ENCODE data around the gene PRKCA. TPM values are rescaled to one million over a fixed set of nuclear protein-coding genes. Genes with fewer than 3 reads are reported as not detected.
A peak's percentile ranks its signal among the peaks of the same experiment; 100 is the strongest.
"Not testable (repeated sequence)": the region's sequence is repeated elsewhere in the genome, so short reads cannot be mapped to it uniquely, and the experiment has no call there.

Gene PRKCA
- total RNA-seq, 2 donors from 2014 or later: 43.0 to 53.0 TPM

DNA sequence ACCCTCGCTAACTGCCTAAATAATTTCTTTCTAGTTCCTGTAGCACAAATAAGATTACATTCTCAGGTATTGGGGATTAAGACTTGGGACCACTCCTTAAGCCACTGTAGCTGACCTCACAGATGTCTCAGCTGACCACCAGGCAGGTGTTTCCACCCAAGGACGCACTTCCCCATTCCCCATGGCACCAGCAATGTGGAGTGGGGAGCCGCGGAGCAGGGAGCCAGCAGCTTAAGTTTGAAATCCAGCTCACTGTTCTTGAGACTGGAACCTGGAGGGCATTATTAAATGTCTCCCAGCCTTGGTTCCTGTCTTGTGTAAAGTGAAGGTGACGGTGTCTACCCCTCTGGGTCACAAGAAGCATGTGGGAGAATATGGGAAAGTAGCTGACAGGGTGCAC lies 283.1 kb downstream of the PRKCA start:
- intact Hi-C loops (cut with DNase I, micrococcal nuclease): no loop called here
- DNase-seq (no peak), ATAC-seq (no peak)

DNA sequence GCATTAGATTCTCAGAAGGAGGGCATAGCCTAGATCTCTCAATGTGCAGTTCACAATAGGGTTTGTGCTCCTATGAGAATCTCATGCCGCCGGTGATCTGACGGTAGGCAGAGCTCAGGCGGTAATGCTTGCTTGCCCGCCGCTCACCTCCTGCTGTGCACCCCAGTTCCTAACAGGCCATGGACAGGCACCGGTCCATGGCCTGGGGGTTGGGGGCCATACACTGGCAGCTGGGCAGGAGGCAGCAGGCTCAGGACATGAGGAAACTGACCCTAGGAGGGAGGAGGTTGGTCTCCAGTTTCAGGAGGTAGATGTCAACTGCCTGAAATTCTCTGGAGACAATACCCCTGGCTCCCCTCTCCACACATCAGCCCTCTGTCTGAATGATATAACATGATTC lies 287.5 kb downstream of the PRKCA start:
- ATAC-seq: no peak

GRCh38 chr17:66593116-66593515 lies 290.7 kb downstream of the PRKCA start:
- ATAC-seq (no peak), DNase-seq (no peak)
- intact Hi-C loops (cut with DNase I, micrococcal nuclease): no loop called here

More for the DNA sequence above, 287.5 kb downstream of the PRKCA start:
- DNase-seq: no peak
- intact Hi-C loops (cut with DNase I, micrococcal nuclease): no loop called here

GRCh38 chr17:66595893-66596292 lies 293.5 kb downstream of the PRKCA start:
- intact Hi-C loops (cut with DNase I, micrococcal nuclease): no loop called here
- no peak for DNase-seq
- no peak for ATAC-seq

DNA sequence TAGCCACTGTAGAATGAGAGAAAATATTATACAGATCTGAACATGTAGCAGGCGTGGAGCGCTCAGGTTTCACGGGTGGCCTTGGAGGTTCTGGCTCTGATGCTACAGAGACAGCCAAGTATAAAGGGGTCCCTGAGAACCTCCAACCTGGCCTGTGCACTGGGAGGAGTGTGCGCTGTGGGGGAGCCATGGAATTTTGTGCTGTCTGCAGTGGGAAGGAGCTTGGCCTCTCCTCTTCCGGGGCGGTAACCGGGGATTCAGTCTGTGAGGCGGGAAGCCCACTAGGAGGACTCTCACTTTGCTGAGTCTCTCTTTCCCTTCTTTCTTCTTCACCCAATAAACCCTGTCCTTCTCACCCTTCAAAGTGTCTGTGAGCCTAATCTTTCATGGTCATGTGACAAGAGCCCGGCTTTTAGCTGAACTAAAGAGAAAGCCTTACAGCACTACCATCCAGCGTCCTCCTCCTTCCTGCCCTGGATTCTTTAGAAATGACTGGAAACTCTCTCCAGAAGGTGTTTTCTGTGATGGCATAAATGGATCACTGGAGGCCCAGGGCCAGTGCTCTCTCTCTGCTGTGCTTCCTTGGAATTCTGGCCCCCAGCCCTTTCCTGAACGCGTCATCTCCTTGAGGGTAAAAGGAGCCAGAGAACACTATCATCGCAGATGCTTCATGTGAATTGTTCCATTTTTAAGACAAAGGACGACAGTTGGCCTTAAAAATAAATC lies 300.4 kb downstream of the PRKCA start:
- ATAC-seq (peak; percentile 27), DNase-seq (peak in 1 of 2 donors; percentile 6)
- intact Hi-C loops (cut with DNase I, micrococcal nuclease): no loop called here

GRCh38 chr17:66604376-66604775 lies 302.0 kb downstream of the PRKCA start:
- intact Hi-C loops (cut with DNase I, micrococcal nuclease): no loop called here
- ATAC-seq (no peak), DNase-seq (no peak)

GRCh38 chr17:66605541-66605940 lies 303.1 kb downstream of the PRKCA start:
- intact Hi-C loops (cut with DNase I, micrococcal nuclease): no loop called here
- DNase-seq (no peak), ATAC-seq (no peak)

DNA sequence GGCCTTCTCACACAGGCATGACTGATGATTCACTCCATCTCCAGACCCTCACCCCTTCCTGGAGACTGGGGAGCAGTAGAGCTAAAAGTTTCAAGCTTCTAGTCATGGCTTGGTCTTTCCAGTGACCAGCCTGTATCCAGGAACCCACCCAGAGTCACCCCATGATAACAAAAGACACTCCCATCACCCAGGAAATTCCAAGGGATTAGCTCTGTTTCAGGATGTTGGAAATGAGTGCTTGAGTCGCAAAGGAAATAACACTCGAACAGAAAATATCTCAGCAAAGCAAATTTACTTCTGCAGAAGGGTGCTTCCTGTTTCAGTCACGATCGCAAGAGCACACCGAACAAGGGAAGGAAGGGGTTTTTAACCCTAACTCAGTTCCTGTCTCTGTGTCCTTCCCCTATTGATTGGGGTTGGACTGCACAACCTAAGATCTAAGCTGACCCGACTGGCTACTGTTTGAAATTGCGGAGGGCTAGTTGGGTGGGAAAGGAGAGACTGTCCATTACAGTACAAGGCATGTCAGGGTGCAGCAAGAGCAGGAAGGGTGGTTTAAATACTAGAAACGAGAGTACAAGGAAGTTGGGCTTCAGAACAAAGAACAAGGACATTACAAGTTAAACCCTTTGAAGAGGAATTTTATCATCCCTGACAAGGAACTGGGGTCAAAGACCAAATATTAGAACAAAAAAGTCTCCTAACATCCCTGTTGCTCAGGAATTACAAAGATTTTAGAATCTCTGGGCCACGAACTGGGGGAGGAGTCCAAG lies 308.1 kb downstream of the PRKCA start:
- intact Hi-C loops (cut with DNase I, micrococcal nuclease): no loop called here
- peak; percentile 87 for ATAC-seq
- DNase-seq: no peak

GRCh38 chr17:66611397-66611796 lies 309.0 kb downstream of the PRKCA start:
- intact Hi-C loops (cut with DNase I, micrococcal nuclease): no loop called here
- ATAC-seq: no peak
- no peak for DNase-seq

DNA sequence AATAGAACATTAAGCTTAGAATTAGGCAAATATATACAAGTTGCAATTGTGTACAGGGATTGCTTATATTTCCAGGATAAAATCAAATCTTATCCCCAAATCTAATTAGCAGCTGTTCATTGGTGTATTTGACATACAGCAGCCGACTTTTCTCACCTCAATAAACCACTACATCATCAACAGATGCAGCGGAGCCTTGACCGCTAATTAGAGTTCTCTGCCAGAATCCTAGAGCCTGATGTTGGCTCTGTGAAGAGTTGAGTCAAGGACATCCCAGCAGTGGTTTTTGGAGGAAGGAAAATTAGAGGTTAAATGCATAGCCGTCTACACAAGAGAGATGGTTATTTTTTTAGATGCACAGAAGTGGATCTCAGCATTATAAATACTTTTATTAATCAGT lies 310.6 kb downstream of the PRKCA start:
- ATAC-seq: no peak

DNA sequence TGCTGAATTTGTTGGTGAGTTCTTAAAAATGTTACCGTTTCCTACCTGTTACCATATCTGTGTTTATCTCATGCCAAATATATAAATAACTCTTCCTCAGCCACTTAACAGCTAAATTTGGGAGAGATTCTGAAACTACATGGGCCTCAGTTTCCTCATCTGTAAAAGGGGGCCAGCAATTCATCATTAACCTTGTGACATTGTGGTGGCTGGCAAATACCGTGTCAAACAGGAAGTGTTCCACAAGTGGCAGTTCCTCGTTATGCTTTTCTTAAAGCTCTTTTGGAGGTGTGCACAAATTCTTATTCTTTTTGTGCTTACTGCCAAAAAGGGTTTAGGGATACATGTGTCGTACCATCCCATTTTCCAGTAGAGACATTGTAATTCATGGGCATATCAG lies 312.1 kb downstream of the PRKCA start:
- ATAC-seq: no peak
- intact Hi-C loops (cut with DNase I, micrococcal nuclease): no loop called here

More for the DNA sequence above, 310.6 kb downstream of the PRKCA start:
- no peak for DNase-seq
- intact Hi-C loops (cut with DNase I, micrococcal nuclease): no loop called here

DNA sequence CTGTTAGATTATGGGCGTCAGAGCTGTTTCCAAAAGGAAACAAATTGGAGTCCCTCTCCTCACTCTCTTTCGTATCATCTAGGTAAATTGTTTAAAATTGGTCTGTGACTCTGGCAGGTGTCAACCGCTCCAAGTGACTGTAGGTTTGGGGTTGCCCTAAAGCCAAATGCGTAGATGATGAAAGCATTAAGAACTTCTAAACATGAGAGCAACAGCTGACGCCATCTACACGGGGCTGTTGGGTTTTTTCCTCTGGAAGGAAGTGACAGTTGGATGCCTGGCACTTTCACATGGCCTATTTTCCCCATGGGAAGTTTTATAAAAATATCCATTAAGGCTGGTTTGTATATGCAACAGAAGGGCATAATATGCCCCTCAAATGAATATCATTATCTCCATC lies 316.8 kb downstream of the PRKCA start:
- ATAC-seq (no peak), DNase-seq (no peak)
- intact Hi-C loops (cut with DNase I, micrococcal nuclease): no loop called here

More for the DNA sequence above, 312.1 kb downstream of the PRKCA start:
- no peak for DNase-seq

GRCh38 chr17:66620528-66620927 lies 318.1 kb downstream of the PRKCA start:
- no peak for ATAC-seq
- intact Hi-C loops (cut with DNase I, micrococcal nuclease): no loop called here

GRCh38 chr17:66624630-66625029 lies 322.2 kb downstream of the PRKCA start:
- intact Hi-C loops (cut with DNase I, micrococcal nuclease); ATAC-seq; DNase-seq: not testable (repeated sequence)

More at GRCh38 chr17:66620528-66620927, 318.1 kb downstream of the PRKCA start:
- DNase-seq: no peak

DNA sequence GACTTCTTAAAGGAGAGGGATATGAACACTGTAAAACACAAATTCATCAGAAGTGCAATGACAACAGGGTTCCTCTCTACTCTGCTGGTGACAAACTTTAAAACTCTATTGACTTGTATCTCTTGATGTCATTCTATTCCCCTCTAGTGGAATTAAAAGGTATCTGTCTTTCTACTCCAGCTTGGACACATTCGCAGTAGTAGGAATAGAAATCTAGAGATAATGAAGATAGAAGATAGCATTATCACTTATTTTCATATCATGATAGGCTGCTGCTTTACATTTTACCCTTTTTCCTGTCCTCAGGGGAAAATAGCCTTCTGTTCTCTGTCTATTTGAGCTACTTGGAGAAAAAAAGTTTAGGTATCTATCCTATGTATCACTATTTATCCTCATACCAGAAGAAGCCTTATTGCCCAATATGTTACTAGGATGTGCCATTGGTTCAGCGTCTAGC lies 322.9 kb downstream of the PRKCA start:
- intact Hi-C loops (cut with DNase I, micrococcal nuclease): no loop called here
- peak; percentile 83 for ATAC-seq
- no peak for DNase-seq

GRCh38 chr17:66627985-66628384 lies 325.6 kb downstream of the PRKCA start:
- ATAC-seq (no peak), DNase-seq (no peak)
- intact Hi-C loops (cut with DNase I, micrococcal nuclease): no loop called here

GRCh38 chr17:66629762-66630161 lies 327.3 kb downstream of the PRKCA start:
- DNase-seq (no peak), ATAC-seq (no peak)
- intact Hi-C loops (cut with DNase I, micrococcal nuclease): no loop called here

DNA sequence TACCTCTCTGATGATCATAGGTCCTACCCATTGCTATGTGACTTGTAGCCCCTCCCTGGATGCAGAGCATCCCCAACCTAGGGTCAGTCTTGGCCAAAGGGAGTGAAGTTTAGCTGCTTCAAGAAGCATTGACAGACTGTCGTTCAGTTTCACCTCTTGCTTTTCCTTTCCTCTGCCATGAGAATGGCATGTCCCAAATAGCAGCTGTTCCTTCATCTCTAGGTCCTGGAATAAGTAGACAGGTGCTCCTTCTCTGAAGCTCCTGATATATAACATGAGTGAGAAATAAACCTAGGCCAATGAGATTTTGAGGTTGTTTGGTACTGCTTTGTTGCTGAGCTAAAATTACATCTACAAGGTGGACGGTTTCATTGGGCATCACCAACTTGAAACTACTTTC lies 328.0 kb downstream of the PRKCA start:
- intact Hi-C loops (cut with DNase I, micrococcal nuclease): no loop called here
- DNase-seq (no peak), ATAC-seq (no peak)

DNA sequence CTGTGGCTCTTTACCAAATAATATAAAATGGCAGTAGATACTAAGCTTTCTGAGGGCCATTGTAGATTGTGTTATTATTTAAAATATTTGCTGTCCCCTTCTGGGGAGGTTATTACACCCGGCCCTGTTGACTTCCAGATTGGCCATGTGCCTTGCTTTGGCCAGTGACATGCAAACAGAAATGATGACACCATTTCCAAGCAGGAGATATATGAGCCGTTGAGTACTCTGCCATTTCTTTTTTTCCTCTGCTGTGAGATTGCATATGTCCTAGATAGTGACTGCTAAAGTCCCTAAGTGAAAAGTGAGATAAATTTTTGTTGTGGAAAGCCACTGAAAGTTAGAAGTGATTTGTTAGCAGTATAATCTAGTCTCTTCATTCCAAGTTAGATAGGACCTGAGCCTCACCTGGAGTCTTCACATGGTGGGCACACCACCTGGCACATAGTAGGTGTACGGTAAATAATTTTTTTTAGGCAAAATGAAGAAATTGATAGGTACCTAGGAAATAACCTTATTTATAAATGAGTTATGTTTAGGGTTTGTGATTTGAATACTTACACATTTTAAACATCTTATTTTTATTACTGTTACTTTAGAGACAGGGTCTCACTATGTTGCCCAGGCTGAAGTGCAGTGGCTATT lies 328.5 kb downstream of the PRKCA start:
- intact Hi-C loops (cut with DNase I, micrococcal nuclease): no loop called here
- DNase-seq (no peak), ATAC-seq (no peak)

GRCh38 chr17:66632731-66633130 lies 330.3 kb downstream of the PRKCA start:
- intact Hi-C loops (cut with DNase I, micrococcal nuclease): no loop called here
- ATAC-seq (no peak), DNase-seq (no peak)

Measured in left colon (tissue), 2 donors.